Measurements from ENCODE around the gene CCDC12.

Gene CCDC12

DNA sequence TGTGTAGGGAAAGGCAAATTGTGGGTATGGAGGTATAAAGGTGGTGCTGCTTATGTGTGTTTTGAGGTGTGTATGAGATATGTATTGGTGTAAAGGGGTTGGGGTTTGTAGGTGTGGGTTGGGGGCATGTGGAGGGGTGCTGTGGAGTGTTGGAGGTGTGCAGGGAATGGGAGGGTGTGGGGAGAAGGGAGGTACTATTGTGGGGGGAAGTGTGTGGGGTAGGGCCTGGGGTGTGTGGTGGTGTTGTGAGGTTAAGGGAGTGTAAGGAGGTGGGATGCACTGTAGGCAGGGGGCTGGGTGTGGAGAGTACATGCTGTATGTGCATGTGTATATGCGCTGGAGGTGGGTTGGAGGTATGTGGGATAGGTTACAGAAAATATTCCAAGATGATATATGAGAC lies 15.7 kb downstream of the CCDC12 start:
- DNase-seq (ENCODE audit: low read depth, low spot score): no peak
- peak overlapping the region; percentile 57 for H3K27ac ChIP-seq

DNA sequence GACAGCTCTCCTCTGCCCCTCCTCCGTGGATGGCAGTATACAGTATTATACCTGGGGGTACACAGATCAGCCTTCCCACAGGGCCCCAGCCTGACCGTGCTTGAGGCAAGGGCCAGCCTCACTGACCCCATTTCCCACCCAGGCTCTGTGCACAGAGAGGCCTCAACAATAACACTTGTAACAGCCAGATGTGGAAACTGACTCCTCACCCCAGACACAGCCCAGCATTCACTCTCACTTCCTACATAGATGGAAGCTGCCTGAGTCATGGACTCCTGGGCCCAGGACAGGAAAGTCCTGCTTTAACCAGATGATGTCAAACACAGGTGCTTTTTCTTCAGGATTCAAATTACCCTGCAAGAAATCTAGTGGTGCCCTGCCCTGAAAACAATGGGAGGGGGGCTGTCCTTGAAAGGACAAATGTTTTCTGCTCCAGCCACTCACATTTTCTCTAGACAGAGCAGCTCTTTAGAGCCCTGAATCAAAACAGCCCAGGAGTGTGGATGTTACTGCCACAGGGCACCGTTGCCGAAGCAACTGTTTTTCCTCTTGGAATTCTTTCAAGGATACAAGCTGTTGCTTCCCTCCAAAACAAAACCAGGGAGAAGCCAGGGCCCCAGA lies 16.4 kb downstream of the CCDC12 start:
- no peak for DNase-seq (ENCODE audit: low read depth, low spot score)
- peak overlapping the region; percentile 57 for H3K27ac ChIP-seq

DNA sequence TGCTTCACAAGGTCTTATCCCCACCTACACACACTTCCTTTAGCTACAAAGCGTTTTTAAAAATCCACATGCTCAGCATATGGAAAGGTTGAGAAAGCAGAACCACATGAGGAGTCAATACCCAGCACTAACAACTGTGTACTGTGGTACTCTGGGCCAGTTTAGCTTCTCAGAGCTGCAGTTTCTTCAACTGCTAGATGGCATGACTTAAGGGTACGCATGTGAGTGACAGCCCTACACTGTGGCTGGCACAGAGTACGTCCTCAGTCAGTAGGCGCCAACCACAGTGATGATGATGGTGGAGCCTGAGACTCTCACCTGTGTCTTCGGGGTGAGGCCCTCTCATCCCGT lies 17.4 kb downstream of the CCDC12 start:
- no peak overlapping the region for H3K27ac ChIP-seq
- no peak for DNase-seq (ENCODE audit: low read depth, low spot score)

DNA sequence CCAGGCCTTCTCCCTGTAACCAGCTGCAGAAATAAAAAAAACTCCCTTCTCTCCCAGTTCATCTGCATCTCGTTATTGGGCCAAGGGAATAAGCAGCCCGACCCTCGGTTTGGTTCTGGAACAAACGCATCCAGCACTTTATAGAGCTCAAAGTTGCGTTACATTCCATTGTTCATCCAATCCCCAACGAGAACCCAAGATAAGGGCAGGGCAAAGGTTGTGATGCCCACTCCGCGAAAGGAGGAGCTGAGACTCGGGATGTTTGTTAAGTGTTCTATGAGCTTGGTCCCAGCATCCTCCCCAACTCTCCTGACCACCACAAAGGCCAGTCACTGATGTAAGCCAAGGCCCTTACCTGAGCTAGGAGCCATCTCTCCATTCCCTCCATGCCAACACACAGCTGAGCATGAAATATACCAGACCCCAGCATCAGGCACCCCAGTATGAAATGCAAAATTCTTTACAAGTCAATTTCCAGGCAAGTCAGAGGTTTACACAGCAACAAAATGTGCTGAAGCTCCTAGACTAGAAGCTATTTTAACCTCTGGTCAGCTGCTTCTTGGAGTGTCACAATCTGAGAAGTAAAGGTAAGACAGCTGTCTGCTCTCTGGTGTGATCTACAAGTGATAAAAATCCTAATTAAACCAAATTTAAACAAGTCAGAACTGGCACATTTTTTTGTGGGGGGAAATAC lies 17.9 kb downstream of the CCDC12 start:
- no peak overlapping the region for H3K27ac ChIP-seq

DNA sequence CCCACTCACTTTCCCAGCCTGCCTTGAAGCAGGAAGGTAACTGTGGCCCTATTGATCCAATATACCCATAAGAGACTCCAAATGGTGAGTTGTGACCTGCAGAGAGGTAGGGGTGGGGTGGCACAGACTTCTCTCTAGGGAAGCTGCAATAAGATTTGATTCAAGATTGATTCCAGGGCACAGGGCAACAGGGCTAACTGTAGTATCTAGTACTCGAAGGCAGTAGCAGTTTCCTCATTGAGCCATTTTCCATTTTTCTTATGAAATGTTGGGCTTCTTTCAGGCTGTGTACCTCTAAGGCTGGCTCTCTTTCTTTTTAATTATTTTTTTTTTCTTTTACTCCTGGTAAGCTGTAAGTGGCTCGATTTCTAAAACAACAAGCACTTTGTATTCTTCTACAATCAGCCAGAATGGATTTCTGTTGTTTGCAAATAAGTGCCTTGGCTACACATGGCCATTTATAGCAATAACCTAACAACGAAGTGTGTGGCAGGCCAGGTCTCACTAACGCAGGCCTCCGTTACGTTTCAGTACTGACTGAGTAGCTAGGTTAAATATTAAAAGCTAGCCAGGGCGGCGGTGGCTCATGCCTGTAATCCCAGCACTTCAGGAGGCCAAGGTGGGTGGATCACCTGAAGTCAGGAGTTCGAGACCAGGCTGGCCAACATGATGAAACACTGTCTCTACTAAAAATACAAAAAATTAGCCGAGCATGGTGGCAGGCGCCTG lies 19.3 kb downstream of the CCDC12 start:
- no peak overlapping the region for H3K27ac ChIP-seq
- DNase-seq (ENCODE audit: low read depth, low spot score): no peak

More for the DNA sequence above, 17.9 kb downstream of the CCDC12 start:
- DNase-seq (ENCODE audit: low read depth, low spot score): no peak

DNA sequence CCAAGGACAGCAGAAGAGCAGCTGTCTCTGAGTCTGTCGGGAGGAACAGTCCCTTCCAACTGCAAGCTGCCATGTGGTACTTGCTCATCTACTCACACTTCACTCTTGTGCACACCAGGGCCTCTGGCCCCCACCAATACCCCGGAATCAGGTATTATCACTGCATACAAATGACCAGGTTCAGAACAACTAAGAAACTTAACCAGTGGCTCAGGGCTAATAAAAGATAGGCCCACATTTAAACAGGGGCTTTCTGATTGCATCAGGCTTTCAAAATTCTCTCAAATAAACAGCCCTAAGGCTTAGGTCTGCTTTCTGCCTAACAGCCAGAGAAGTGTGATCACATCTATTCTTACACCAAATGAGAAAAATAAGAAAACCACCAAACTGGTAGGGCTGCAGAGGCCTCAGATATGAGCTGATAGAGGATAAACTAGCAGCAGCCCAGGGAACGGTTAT lies 20.7 kb downstream of the CCDC12 start:
- no peak overlapping the region for H3K27ac ChIP-seq
- no peak for DNase-seq (ENCODE audit: low read depth, low spot score)

DNA sequence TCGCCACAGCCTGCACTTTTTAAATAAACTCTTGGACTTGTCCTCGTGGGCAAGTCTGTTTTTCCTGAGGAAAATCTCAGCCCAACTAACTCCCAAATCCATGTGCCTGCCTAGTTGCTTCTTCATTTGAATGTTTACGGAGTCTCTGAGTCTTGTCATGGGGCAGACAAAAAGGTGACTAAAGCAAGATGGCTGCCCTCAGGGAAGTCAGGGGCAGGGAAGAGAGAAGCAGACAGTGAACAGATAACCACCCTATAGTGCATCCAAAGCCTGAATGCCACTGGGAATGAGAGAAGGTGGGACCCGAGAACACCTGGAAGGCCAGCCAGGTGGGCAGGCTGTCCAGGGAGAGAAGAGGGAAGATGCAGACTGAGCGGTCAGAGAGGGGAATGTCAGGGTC lies 21.4 kb downstream of the CCDC12 start:
- DNase-seq (ENCODE audit: low read depth, low spot score): no peak
- H3K27ac ChIP-seq: no peak overlapping the region

DNA sequence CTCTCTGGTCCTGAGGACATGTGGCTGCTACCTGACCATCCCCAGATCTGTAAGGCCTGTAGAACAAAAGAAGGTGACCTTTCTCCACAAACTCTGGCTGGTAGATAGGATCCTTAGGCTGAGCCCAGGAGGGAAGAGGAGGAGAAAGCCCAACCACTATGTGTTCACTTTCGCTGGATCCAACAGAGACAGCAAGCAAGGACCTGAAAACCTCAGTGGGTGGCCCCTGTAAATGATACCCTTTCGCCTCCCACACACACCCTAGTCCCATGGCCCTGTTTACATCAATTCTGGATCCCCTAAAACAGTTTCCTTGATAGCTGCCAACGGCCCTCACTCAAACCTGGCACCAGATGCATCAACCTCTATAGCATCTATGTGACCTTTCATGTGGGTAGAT lies 22.4 kb downstream of the CCDC12 start:
- no peak overlapping the region for H3K27ac ChIP-seq

DNA sequence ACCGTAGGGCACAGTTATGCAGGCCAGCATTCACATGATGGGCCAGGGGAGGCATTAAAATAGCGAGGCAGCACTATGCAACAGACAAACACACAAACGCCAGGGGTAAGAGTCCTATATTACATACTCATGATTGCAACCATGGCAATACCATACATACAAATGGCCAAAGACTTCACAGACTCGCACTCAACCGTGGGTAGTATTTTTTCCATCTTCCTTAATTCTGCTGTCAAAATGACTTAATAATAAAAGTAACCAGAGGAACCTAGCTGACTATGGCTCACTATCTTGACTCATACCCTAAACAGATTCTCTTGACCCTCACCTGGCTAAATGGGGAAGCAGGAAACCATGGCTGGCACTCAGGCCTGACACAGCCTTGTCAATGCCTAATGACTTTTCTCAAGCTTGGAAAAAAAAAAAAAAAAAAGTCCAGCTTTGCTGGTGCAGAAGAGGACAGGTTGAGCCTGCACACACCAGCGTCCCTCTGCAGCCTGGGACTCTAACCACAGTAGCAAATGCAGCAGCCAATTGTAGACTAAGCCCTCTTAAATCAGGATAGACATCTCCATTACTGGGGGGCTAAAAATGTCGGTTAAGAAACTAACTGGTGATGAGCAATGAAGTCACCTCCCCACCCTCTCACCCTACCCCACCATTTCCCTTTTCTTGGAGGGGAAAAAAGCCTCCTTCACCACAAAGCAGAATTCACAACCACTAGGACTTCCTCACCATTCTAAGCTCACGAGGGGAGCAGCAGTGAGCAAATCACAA lies 23.1 kb downstream of the CCDC12 start:
- no peak for DNase-seq (ENCODE audit: low read depth, low spot score)
- no peak overlapping the region for H3K27ac ChIP-seq

More for the DNA sequence above, 22.4 kb downstream of the CCDC12 start:
- no peak for DNase-seq (ENCODE audit: low read depth, low spot score)

DNA sequence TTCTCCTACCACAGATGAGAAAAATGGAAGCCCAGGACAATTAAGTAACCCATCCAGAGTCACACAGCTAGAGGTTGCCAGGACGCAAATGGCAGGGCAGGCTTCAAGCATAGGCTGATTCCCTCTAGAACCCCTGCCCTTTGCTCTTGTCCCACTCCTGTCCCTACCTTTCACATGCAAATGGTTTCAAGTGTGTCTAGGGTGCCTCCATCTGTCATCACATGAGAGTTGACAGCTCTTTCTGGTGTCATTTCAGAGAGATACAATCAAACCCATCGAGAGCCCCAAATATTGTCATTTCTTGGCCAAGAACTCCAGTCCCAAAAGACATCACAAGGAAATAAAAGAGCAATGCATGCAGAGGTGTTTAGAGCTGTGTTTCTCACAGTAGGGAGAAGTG lies 23.7 kb downstream of the CCDC12 start:
- DNase-seq (ENCODE audit: low read depth, low spot score): no peak
- H3K27ac ChIP-seq: no peak overlapping the region

DNA sequence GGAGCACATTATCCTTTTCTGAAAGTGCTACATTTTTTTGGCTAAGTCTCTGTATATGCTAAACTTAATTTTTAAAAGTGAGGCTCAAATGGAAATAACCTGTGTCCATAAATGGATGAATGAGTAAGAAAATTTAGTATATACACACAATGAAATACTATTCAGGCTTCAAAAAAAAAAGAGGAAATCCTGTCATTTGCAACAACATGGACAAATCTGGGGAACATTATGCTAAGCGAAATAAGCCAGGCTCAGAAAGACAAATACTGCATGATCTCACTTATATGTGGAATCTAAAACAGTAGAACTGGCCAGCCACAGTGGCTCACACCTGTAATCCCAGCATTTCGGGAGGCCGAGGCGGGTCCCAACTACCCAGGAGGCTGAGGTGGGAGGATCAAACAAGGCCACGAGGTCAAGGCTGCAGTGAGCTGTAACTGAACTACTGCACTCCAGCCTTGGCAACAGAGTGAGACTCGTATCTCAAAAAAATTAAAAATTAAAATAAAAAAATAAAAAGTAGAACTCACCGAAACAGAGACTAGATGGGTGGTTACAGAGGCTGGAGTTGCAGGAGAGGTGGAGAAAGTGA lies 25.8 kb downstream of the CCDC12 start:
- no peak overlapping the region for H3K27ac ChIP-seq
- no peak for DNase-seq (ENCODE audit: low read depth, low spot score)

DNA sequence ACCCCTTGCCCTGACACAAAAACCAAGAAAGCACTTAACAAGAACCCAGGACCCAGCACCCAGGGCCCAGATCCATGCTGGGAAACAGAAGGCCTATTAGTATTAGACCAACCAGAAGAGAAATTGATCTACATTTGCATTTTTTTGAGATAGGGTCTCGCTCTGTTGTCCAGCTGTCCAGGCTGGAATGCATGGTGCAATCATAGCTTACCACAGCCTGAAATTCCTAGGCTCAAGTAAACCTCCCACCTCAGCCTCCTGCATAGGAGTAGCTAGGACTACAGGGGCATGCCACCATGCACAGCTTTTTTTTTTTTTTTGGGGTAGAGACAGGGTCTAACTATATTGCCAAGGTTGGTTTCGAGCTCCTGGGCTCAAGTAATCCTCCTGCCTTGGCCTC lies 26.4 kb downstream of the CCDC12 start:
- H3K27ac ChIP-seq: no peak overlapping the region
- no peak for DNase-seq (ENCODE audit: low read depth, low spot score)

DNA sequence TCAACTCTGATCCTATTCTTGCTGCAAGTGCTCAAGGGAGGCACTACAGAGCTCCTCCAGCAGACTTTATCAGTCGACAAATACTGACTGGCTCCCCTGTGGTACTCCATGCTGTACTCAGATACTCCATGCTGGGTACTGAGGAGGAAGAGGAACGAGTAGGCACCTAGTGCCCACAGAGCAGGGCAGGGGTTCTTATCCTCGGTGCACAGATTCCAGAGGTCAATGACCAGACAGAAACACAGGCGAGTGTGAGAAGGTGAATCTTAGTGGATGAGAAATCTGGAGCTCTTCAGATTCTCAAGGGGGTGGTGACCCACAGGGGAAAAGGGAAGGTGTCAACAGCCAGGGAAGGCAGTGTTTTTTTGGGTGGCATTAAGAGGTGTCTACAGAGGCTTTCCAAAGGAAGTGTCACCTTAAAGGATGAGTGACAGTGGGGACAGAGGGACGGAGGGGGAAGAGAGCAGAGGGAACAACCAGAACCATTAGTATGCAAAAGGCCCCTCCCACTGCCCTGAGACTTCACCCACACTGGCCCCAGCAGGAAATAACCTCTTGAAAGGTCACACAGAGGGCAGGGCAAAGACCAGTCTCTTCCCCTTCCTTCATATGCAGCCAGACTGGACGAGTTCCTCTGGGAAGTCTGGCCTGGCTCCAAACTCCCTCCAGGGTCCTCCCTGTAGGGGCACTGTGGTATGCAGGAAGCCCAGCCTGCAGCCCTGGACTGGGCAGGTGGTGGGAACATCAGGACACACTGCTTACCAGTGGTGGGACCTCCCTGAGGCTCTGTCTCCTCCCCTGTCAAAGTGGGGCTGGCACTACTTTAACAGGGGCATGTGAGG lies 27.5 kb downstream of the CCDC12 start:
- peak overlapping the region; percentile 89 for H3K27ac ChIP-seq
- DNase-seq (ENCODE audit: low read depth, low spot score): no peak

DNA sequence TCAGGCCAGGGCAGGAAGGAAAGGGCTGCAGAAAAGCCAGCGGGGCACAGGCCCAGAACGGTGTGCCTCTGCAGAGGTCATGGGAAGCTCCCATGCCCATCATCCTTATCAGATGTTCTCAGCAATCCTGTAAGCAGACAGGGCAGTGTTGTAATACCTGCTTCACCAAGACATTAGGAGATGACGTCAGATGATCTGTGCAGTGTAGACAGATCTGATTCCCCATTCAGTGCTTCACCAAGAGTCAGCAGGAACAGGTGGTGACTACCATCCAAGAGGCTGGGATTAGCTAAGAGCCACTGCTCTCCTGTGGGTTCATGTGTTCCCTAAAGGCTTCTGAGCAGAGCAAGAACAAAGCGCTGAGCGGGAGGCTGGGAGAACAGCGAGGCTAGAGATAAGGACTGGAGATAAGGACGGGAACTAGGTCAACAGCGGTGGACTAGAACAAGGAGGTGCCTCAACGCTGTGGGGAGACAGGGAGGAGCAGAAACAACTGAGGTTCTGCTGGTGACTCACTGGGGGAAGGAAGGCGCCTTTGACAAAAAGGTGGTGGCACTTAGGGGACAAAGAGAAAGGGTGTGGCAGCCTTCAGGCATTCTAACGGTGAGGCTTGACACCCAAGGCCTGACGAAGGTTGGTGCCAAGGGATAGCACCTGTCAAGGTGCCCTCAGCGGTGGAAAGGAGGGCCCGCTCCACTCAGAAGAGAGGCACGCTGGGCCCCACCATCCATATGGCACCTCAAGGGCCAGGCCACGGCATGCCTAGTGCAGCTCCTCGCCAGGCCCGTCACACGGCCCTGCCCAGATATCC lies 28.4 kb downstream of the CCDC12 start:
- DNase-seq (ENCODE audit: low read depth, low spot score): peak; percentile 89

DNA sequence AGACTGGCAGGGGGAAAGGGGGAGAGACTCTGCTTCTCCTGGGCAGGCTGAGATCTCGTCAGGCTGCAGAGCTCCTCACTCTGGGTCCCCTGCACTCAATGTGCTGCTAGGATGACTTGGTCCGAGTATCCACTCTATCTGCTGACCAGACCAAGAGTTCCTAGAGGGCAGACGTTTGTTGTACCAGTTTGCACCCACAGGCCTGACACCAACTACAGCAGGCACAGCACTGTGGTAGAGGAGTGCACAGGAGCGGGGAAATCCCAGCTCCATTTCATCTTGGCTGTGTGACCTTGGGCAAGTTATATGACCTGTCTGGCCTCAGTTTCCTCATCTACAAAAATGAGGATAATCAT lies 29.0 kb downstream of the CCDC12 start:
- no peak for DNase-seq (ENCODE audit: low read depth, low spot score)
- peak overlapping the region; percentile 89 for H3K27ac ChIP-seq

More for the DNA sequence above, 28.4 kb downstream of the CCDC12 start:
- H3K27ac ChIP-seq: peak overlapping the region; percentile 89

DNA sequence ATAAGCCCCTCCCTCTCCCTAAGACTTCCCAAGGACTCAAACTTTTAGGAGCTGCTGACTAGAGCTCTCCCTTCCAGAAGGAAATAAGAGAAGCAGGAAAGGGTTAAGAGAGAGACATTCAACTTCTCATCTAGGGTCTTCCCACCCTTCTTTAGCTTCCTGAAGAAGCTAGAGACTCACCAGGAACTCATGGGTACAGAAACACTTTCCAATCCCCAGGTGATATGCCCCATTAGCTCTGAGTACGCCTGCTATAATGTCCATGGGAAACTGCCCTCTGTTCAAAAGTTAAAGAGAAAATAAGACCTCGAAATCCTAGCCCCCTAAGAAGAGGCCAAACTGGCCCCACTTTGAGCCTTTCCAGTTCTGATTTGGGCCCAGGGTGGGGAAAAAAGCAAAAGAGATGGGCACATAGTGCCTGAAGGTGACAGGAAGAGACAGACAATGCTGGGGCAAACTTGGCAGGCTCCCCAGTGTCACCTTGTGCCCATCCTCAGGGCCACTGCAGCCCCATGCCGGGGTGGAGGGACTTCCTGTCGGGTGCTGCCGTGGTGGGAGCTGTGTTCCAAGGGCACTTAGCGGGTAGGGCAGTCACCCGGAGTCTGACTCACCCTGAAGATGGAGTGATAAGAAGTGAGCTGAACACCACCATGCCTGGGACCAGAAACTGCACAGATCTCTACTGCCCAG lies 29.5 kb downstream of the CCDC12 start:
- H3K27ac ChIP-seq: peak overlapping the region; percentile 89
- no peak for DNase-seq (ENCODE audit: low read depth, low spot score)

DNA sequence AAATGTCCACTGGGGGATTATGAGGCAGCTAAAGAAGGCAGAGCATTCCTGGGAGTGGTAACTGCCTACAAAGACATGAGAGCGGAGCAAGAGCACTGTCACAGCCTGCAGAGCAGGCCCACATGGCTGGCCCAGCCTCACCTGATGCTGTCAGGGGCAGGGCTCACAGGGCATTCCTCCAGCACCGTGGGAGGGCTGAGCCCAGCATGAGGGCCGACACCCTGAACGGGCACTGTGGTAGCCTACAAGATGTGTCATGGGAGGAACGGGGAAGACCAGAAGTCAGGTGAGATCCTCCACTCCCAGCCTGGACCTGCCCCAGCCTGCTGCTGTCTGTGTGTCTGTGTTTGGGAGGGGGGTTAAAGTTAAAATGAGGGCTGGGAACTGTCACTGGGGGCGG lies 30.1 kb downstream of the CCDC12 start:
- peak overlapping the region; percentile 89 for H3K27ac ChIP-seq
- peak; percentile 85 for DNase-seq (ENCODE audit: low read depth, low spot score)

DNA sequence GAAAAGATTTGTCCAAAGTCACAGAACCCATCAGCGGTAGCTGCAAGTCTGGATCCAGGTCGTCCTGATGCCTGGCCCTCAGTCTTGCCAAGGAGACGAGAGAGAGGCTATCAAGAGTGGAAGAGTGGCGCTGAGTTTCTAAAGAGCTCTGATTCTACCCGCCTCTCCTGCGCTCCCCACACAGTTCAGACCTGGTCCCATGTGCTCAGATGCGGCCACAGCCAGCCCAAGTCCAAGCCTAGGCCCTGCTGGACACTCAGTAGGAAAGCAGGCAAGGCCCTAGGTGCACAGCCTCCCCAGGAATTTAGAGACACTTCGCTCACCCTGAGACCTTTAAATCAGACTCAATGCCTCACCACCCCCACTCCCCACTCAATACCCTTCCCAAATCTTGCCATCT lies 32.4 kb downstream of the CCDC12 start:
- peak overlapping the region; percentile 89 for H3K27ac ChIP-seq
- no peak for DNase-seq (ENCODE audit: low read depth, low spot score)
